ENCODE data around the gene EPDR1. TPM values are rescaled to one million over a fixed set of nuclear protein-coding genes. Genes with fewer than 3 reads are reported as not detected.

EPDR1 gene
- polyA plus RNA-seq, 3 donors = 0.25 to 1.2 (median 1.1) TPM

DNA sequence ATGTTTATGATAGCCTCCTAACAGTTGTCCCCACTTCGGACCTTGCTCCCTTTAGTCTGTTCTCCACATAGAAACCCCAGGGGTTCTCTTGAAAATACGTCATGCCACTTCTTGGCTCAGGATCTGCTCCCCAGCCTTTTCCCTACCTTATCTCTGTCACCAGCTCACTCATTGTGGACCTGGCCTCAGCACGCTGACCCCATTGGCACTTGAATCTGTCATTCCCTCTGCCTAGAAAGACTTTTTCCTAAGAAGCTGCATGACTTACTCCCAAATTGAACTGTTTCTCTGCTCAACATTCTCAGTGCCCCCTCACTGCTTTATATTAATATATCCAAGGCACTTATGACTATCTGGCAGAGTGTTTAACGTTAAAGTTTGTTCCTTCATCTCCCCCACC is 8.4 kb downstream of the EPDR1 start:
- WGBS (ENCODE audit: insufficient coverage) = 97% methylated on average over 3 of the region's 4 CpGs
- Histone ChIP-seq H3K9me3 (replicated peaks in 1 of 2; ENCODE audit: control insufficient read depth in 1 of 2, insufficient read depth in 1 of 2, low read length in 2 of 2) (peaks cover 2 to 14% of the 10 kb centered on the region in 2 donors), H2AFZ (ENCODE audit: insufficient read depth, low read depth, low read length, poor library complexity, severe bottlenecking) (no peak overlapping the region), H3K9ac (ENCODE audit: insufficient read depth, low read length, poor library complexity, severe bottlenecking) (no peak overlapping the region), H3K4me1 (ENCODE audit: control insufficient read depth in 1 of 2, insufficient read depth in 2 of 2, low read length in 2 of 2) (peaks cover 6% of the 10 kb centered on the region in 2 donors), H3K4me2 (replicated peaks; ENCODE audit: extremely low read depth, low read length, poor library complexity, severe bottlenecking) (no peak overlapping the region), H3K27me3 (ENCODE audit: control insufficient read depth in 2 of 2, insufficient read depth in 2 of 2, low read length in 2 of 2) (no peaks in the 10 kb centered on the region), H3K27ac (ENCODE audit: low read depth in 1 of 2, low read length in 2 of 2) (no peak overlapping the region), H3K4me3 (replicated peaks in 1 of 3; ENCODE audit: low read depth in 2 of 3, low read length in 3 of 3) (no peak overlapping the region), H3K36me3 (replicated peaks in 1 of 2; ENCODE audit: control insufficient read depth in 1 of 2, insufficient read depth in 2 of 2, low read length in 2 of 2) (peaks cover 0 to 6% of the 10 kb centered on the region in 2 donors), H4K20me1 (ENCODE audit: insufficient read depth, low read length) (no peaks in the 10 kb centered on the region), H3K79me2 (ENCODE audit: insufficient read depth, low read length) (peaks cover 4% of the 10 kb centered on the region)
- Mint-ChIP-seq H3K27me3 (ENCODE audit: low read depth in 3 of 3) (no peaks in the 10 kb centered on the region), H3K9me3 (peaks cover 1 to 24% (median 14%) of the 10 kb centered on the region in 7 donors), H3K36me3 (peaks cover 0 to 2% of the 10 kb centered on the region in 2 donors), H3K4me1 (no peaks in the 10 kb centered on the region), H3K27ac (no peak overlapping the region), H3K4me3 (no peak overlapping the region)
- DNase-seq = no peak
- TF ChIP-seq, protein P1, sequence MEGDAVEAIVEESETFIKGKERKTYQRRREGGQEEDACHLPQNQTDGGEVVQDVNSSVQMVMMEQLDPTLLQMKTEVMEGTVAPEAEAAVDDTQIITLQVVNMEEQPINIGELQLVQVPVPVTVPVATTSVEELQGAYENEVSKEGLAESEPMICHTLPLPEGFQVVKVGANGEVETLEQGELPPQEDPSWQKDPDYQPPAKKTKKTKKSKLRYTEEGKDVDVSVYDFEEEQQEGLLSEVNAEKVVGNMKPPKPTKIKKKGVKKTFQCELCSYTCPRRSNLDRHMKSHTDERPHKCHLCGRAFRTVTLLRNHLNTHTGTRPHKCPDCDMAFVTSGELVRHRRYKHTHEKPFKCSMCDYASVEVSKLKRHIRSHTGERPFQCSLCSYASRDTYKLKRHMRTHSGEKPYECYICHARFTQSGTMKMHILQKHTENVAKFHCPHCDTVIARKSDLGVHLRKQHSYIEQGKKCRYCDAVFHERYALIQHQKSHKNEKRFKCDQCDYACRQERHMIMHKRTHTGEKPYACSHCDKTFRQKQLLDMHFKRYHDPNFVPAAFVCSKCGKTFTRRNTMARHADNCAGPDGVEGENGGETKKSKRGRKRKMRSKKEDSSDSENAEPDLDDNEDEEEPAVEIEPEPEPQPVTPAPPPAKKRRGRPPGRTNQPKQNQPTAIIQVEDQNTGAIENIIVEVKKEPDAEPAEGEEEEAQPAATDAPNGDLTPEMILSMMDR (IDR thresholded peaks at IDR 0.05) = no peak
- intact Hi-C loops (cut with micrococcal nuclease) = no loop called here

DNA sequence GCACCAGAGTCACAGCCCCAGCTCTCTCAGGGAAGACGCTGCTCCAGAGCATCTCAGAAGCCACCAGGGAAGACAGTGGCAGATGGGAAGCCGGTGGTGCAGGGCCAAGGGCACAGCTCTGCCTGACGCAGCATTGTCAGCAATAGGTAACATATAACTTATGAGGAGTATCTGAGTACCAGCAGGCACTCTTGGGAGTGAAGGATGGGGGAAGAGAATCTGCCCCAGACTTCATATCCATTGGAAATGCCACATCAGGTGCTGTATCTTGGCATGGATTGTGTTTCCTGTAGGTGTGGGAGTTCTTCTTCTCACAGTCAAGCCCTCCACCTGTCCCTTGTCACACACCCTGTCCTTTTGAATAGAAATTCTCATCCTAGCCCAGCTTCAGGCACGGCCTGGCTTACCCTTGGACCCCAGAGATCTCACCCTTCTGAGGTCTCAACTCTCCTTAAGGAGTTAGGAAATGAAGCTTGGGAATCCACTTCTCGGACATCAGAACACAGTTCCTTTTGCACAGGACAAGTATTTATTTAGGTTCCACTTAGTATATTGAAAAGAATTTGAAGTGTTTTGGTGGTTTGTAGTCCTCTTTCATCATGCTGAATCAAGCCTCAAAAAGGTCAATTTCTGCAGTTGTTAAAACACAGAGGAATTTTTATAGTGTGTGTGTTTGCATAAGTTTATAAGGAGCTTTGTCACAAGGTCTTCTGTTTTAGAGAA is 9.9 kb downstream of the EPDR1 start:
- intact Hi-C loops (cut with micrococcal nuclease) = no loop called here

More for the DNA sequence above, 9.9 kb downstream of the EPDR1 start:
- peaks cover 1 to 3% of the 10 kb centered on the region in 2 donors for H3K36me3 Mint-ChIP-seq
- Histone ChIP-seq H3K9me3 (replicated peaks in 1 of 2; ENCODE audit: control insufficient read depth in 1 of 2, insufficient read depth in 1 of 2, low read length in 2 of 2) (peaks cover 4 to 7% of the 10 kb centered on the region in 2 donors), H3K79me2 (ENCODE audit: insufficient read depth, low read length) (peaks cover 4% of the 10 kb centered on the region), H3K4me3 (replicated peaks in 1 of 3; ENCODE audit: low read depth in 2 of 3, low read length in 3 of 3) (no peak overlapping the region), H3K36me3 (replicated peaks in 1 of 2; ENCODE audit: control insufficient read depth in 1 of 2, insufficient read depth in 2 of 2, low read length in 2 of 2) (peaks cover 0 to 1% of the 10 kb centered on the region in 2 donors), H3K9ac (ENCODE audit: insufficient read depth, low read length, poor library complexity, severe bottlenecking) (no peak overlapping the region), H3K4me1 (ENCODE audit: control insufficient read depth in 1 of 2, insufficient read depth in 2 of 2, low read length in 2 of 2) (peaks cover 6% of the 10 kb centered on the region in 2 donors), H3K4me2 (replicated peaks; ENCODE audit: extremely low read depth, low read length, poor library complexity, severe bottlenecking) (no peak overlapping the region), H4K20me1 (ENCODE audit: insufficient read depth, low read length) (no peaks in the 10 kb centered on the region), H3K27ac (ENCODE audit: low read depth in 1 of 2, low read length in 2 of 2) (no peak overlapping the region), H2AFZ (ENCODE audit: insufficient read depth, low read depth, low read length, poor library complexity, severe bottlenecking) (no peak overlapping the region), H3K27me3 (ENCODE audit: control insufficient read depth in 2 of 2, insufficient read depth in 2 of 2, low read length in 2 of 2) (no peaks in the 10 kb centered on the region)
- H3K4me1 Mint-ChIP-seq = no peaks in the 10 kb centered on the region
- peaks cover 6 to 21% (median 10%) of the 10 kb centered on the region in 7 donors for H3K9me3 Mint-ChIP-seq
- H3K27me3 Mint-ChIP-seq (ENCODE audit: low read depth in 3 of 3) = no peaks in the 10 kb centered on the region
- no peak for DNase-seq
- H3K27ac Mint-ChIP-seq = peak overlapping the region in 2 of 7 donors; percentile 18 to 73
- 100% methylated on average over 2 of the region's 5 CpGs for WGBS (ENCODE audit: insufficient coverage)
- TF ChIP-seq, protein P1 (IDR thresholded peaks at IDR 0.05) = no peak
- no peak overlapping the region for H3K4me3 Mint-ChIP-seq

Measured in CD14-positive monocyte (primary cell).